CD4-positive, alpha-beta T cell (primary cell): ENCODE measurements around the gene ATP8A2. TPM values are rescaled to one million over a fixed set of nuclear protein-coding genes. Genes with fewer than 3 reads are reported as not detected.

Experiments used
- ATAC-seq: fragments of 200-7000 bp; cut with Tn5 transposase; one replicate; pipeline ENCODE4 v1.10.0; 2022; ENCODE audit warnings: mild to moderate bottlenecking; ENCODE audit not compliant: poor library complexity
- CTCF ChIA-PET: fragments of 350-600 bp; sonication (Branson Sonifier 250); formaldehyde crosslinking; loops from one replicate; lab custom pipeline; 2021; ENCODE audit warnings: antibody characterized with exemption, inconsistent platforms; lab: Charles Lee
- POLR2A ChIA-PET: fragments of 350-600 bp; sonication (Branson Sonifier 250); formaldehyde crosslinking; loops from one replicate; lab custom pipeline; 2021; ENCODE audit warnings: antibody characterized with exemption, inconsistent platforms; lab: Charles Lee
- DNase-seq, 14 experiments: peaks; one replicate each; pipeline ENCODE4 v3.0.0-alpha.2; 2013 to 2020; ENCODE audit warnings: mixed read lengths in 2 of 14
- H3K27ac ChIP-seq, 2 donors: one replicate each; pipeline versions ENCODE4 v1.5.1 to v1.7.0; 2013; ENCODE audit warnings: low read length in 2 of 2, low read depth in 1 of 2, mild to moderate bottlenecking in 1 of 2
- H3K27me3 ChIP-seq, 2 experiments: 1 replicate in 1 of 2; 2 replicates in 1 of 2; pipeline versions ENCODE4 v1.6.1 to v1.7.0; 2013; ENCODE audit warnings: low read length in 2 of 2, control low read depth in 1 of 2, mild to moderate bottlenecking in 1 of 2, moderate library complexity in 1 of 2; ENCODE audit not compliant: insufficient read depth in 2 of 2, control insufficient read depth in 1 of 2
- H3K36me3 ChIP-seq: one replicate; pipeline ENCODE4 v1.6.1; 2013; ENCODE audit warnings: low read length, control low read depth; ENCODE audit not compliant: insufficient read depth
- H3K4me1 ChIP-seq: one replicate; pipeline ENCODE4 v1.6.1; 2013; ENCODE audit warnings: low read length, control low read depth; ENCODE audit not compliant: insufficient read depth
- H3K4me3 ChIP-seq: one replicate; pipeline ENCODE4 v1.5.1; 2013; ENCODE audit warnings: mild to moderate bottlenecking, low read length, moderate library complexity
- H3K9me3 ChIP-seq, 2 experiments: 1 replicate in 1 of 2; 2 replicates in 1 of 2; pipeline versions ENCODE4 v1.6.1 to v1.7.0; 2013; ENCODE audit warnings: low read length in 2 of 2, mild to moderate bottlenecking in 2 of 2, control low read depth in 1 of 2, moderate library complexity in 1 of 2; ENCODE audit not compliant: control insufficient read depth in 1 of 2, insufficient read depth in 1 of 2
- H3K27ac Mint-ChIP-seq: one replicate; pipeline ENCODE4 v1.8.0; 2020; ENCODE audit warnings: mixed read lengths
- H3K27me3 Mint-ChIP-seq: one replicate; pipeline ENCODE4 v1.8.0; 2021; ENCODE audit warnings: mixed read lengths
- H3K36me3 Mint-ChIP-seq: one replicate; pipeline ENCODE4 v1.8.0; 2021; ENCODE audit warnings: low read depth, mixed read lengths
- H3K4me1 Mint-ChIP-seq: one replicate; pipeline ENCODE4 v1.8.0; 2021; ENCODE audit warnings: low read depth, mixed read lengths
- H3K4me3 Mint-ChIP-seq: one replicate; pipeline ENCODE4 v1.8.0; 2020; ENCODE audit warnings: mild to moderate bottlenecking, mixed read lengths
- H3K9me3 Mint-ChIP-seq: one replicate; pipeline ENCODE4 v1.8.0; 2020; ENCODE audit warnings: mixed read lengths
- CTCF ChIP-seq: fragments of 200-600 bp; IDR thresholded peaks from one replicate; pipeline ENCODE4 v1.8.0; 2022; ENCODE audit warnings: antibody characterized with exemption, mild to moderate bottlenecking
- intact Hi-C, 2 experiments: fragments of 100-400 bp; cut with DNase I in 1 of 2; cut with micrococcal nuclease in 1 of 2; formaldehyde crosslinking; loops; one replicate each; pipeline versions ENCODE4 v1.15.1 to v1.9.0; 2023 to 2025; cut with DNase I, micrococcal nuclease
- total RNA-seq, 174 experiments: library from RNA in 2 of 174; stranded (reverse) in 2 of 174; gene quantifications; one replicate each; pipeline ENCODE4 v1.2.3 and lab custom pipeline; 2021 to 2026

Gene ATP8A2
- total RNA-seq, 2 experiments from 2014 or later, result 0.22 to 0.36 TPM

- POLR2A ChIA-PET, result no interaction called here
- CTCF ChIA-PET, result no interaction called here
- intact Hi-C loops, result no loop called here
Measured at GRCh38 chr13:25764378-25764777, 392.6 kb downstream of the ATP8A2 start.

GRCh38 chr13:25765266-25765665 is 393.5 kb downstream of the ATP8A2 start:
- no peak overlapping the region for H3K27ac ChIP-seq
- H3K27ac Mint-ChIP-seq, result no peak overlapping the region
- no peaks in the 10 kb centered on the region for H3K9me3 ChIP-seq
- H3K27me3 Mint-ChIP-seq, result no peaks in the 10 kb centered on the region
- ChIA-PET CTCF (no interaction called here), POLR2A (no interaction called here)
- intact Hi-C loops, result no loop called here
- no peaks in the 10 kb centered on the region for H3K36me3 ChIP-seq
- no peaks in the 10 kb centered on the region for H3K36me3 Mint-ChIP-seq
- no peak overlapping the region for H3K4me3 Mint-ChIP-seq
- no peak for TF ChIP-seq CTCF
- ATAC-seq (no peak), DNase-seq (no peak)
- no peaks in the 10 kb centered on the region for H3K9me3 Mint-ChIP-seq
- no peak overlapping the region for H3K4me3 ChIP-seq
- H3K4me1 ChIP-seq, result peaks cover 7% of the 10 kb centered on the region
- no peaks in the 10 kb centered on the region for H3K27me3 ChIP-seq
- peaks cover 12% of the 10 kb centered on the region for H3K4me1 Mint-ChIP-seq

More at GRCh38 chr13:25764378-25764777, 392.6 kb downstream of the ATP8A2 start:
- no peak overlapping the region for H3K27ac ChIP-seq
- no peak overlapping the region for H3K4me3 ChIP-seq
- H3K27me3 Mint-ChIP-seq, result no peaks in the 10 kb centered on the region
- H3K9me3 Mint-ChIP-seq, result no peaks in the 10 kb centered on the region
- DNase-seq, result no peak
- no peaks in the 10 kb centered on the region for H3K27me3 ChIP-seq
- no peak for TF ChIP-seq CTCF
- peaks cover 7% of the 10 kb centered on the region for H3K4me1 ChIP-seq
- H3K27ac Mint-ChIP-seq, result no peak overlapping the region
- H3K4me1 Mint-ChIP-seq, result peaks cover 12% of the 10 kb centered on the region
- ATAC-seq, result no peak
- H3K4me3 Mint-ChIP-seq, result no peak overlapping the region
- no peaks in the 10 kb centered on the region for H3K36me3 Mint-ChIP-seq
- no peaks in the 10 kb centered on the region for H3K9me3 ChIP-seq
- no peaks in the 10 kb centered on the region for H3K36me3 ChIP-seq

GRCh38 chr13:25766576-25766975 is 394.8 kb downstream of the ATP8A2 start:
- no peak overlapping the region for H3K27ac ChIP-seq
- no peaks in the 10 kb centered on the region for H3K27me3 Mint-ChIP-seq
- intact Hi-C loops, result no loop called here
- no peaks in the 10 kb centered on the region for H3K36me3 Mint-ChIP-seq
- no peaks in the 10 kb centered on the region for H3K9me3 ChIP-seq
- H3K4me3 Mint-ChIP-seq, result no peak overlapping the region
- no peaks in the 10 kb centered on the region for H3K27me3 ChIP-seq
- peaks cover 20% of the 10 kb centered on the region for H3K4me1 Mint-ChIP-seq
- CTCF ChIA-PET, result no interaction called here
- no peaks in the 10 kb centered on the region for H3K36me3 ChIP-seq
- H3K9me3 Mint-ChIP-seq, result no peaks in the 10 kb centered on the region
- ATAC-seq (no peak), DNase-seq (no peak)
- no peak for TF ChIP-seq CTCF
- POLR2A ChIA-PET, result no interaction called here
- H3K4me1 ChIP-seq, result peaks cover 13% of the 10 kb centered on the region
- no peak overlapping the region for H3K27ac Mint-ChIP-seq
- no peak overlapping the region for H3K4me3 ChIP-seq
